DOHH2 (cell line): ENCODE measurements around the gene NDC80.

Experiments used
- H3F3A ChIP-seq: fragments of 200-600 bp; sonication (generic), shearing (Covaris generic); 2 replicates; pipeline ENCODE4 v1.6.0; 2016; ENCODE audit warnings: antibody characterized with exemption, mild to moderate bottlenecking; ENCODE audit not compliant: control insufficient read depth, insufficient read depth
- H3K27ac ChIP-seq: fragments of 200-600 bp; sonication (generic); 2 replicates; pipeline ENCODE4 v1.5.1; 2014; ENCODE audit warnings: low read depth, mild to moderate bottlenecking, low read length, moderate library complexity
- H3K27me3 ChIP-seq: fragments of 200-600 bp; sonication (generic); 2 replicates; pipeline ENCODE4 v1.6.1; 2014; ENCODE audit warnings: mild to moderate bottlenecking, low read length, mixed read lengths; ENCODE audit not compliant: control insufficient read depth
- H3K36me3 ChIP-seq: fragments of 200-600 bp; sonication (generic); 2 replicates; pipeline ENCODE4 v1.6.1; 2014; ENCODE audit warnings: mild to moderate bottlenecking, low read length, moderate library complexity, mixed read lengths; ENCODE audit not compliant: control insufficient read depth
- H3K4me1 ChIP-seq: fragments of 200-600 bp; sonication (generic); 2 replicates; pipeline ENCODE4 v1.6.1; 2014; ENCODE audit warnings: mild to moderate bottlenecking, low read length, mixed read lengths; ENCODE audit not compliant: control insufficient read depth
- H3K4me2 ChIP-seq: fragments of 200-600 bp; sonication (generic); 2 replicates; pipeline ENCODE4 v1.6.0; 2014; ENCODE audit warnings: mild to moderate bottlenecking, low read length, moderate library complexity
- H3K4me3 ChIP-seq: fragments of 200-600 bp; sonication (generic); 2 replicates; pipeline ENCODE4 v1.5.1; 2014; ENCODE audit warnings: mild to moderate bottlenecking, low read length, mixed read lengths
- H3K79me2 ChIP-seq: fragments of 200-600 bp; sonication (generic); 2 replicates; pipeline ENCODE4 v1.6.1; 2014; ENCODE audit warnings: mild to moderate bottlenecking, low read length, mixed read lengths; ENCODE audit not compliant: control insufficient read depth
- H3K9me2 ChIP-seq: fragments of 200-600 bp; sonication (generic); replicated peaks from 2 replicates; pipeline ENCODE4 v1.6.1; 2014; ENCODE audit warnings: mild to moderate bottlenecking, low read length, mixed read lengths; ENCODE audit not compliant: control insufficient read depth
- H3K9me3 ChIP-seq: fragments of 200-600 bp; sonication (generic); 2 replicates; pipeline ENCODE4 v1.6.1; 2014; ENCODE audit warnings: antibody characterized with exemption, low read length, mixed read lengths; ENCODE audit not compliant: control insufficient read depth, insufficient read depth
- H4K20me1 ChIP-seq: fragments of 200-600 bp; sonication (generic); 2 replicates; pipeline ENCODE4 v1.6.0; 2014; ENCODE audit warnings: low read depth, mild to moderate bottlenecking, antibody characterized with exemption, low read length, moderate library complexity; ENCODE audit not compliant: control insufficient read depth, insufficient read depth
- EZH2phosphoT487 ChIP-seq: fragments of 200-600 bp; sonication (generic); IDR thresholded peaks from 2 replicates; pipeline ENCODE4 v1.6.1; 2017; ENCODE audit warnings: borderline replicate concordance, mild to moderate bottlenecking, antibody characterized with exemption, low read length, moderate library complexity, mixed read lengths
- TF ChIP-seq, protein P1 (sequence below): fragments of 200-600 bp; sonication (generic); IDR thresholded peaks from one replicate; pipeline ENCODE4 v1.5.1; 2014; ENCODE audit warnings: antibody characterized with exemption, mild to moderate bottlenecking, low read depth, low read length; ENCODE audit not compliant: poor library complexity, severe bottlenecking

The NDC80 gene

GRCh38 chr18:2547477-2548087, 23.8 kb upstream of the NDC80 start:
- H3K27ac ChIP-seq = no peak overlapping the region
- H3K4me2 ChIP-seq = no peak overlapping the region
- H3K79me2 ChIP-seq = no peaks in the 10 kb centered on the region
- H3K36me3 ChIP-seq = peaks cover 14% of the 10 kb centered on the region
- peaks cover 2% of the 10 kb centered on the region for H3K4me1 ChIP-seq
- H3K27me3 ChIP-seq = no peaks in the 10 kb centered on the region
- no peaks in the 10 kb centered on the region for H4K20me1 ChIP-seq
- no peaks in the 10 kb centered on the region for H3K9me3 ChIP-seq
- TF ChIP-seq EZH2phosphoT487 = no peak
- TF ChIP-seq, protein P1, sequence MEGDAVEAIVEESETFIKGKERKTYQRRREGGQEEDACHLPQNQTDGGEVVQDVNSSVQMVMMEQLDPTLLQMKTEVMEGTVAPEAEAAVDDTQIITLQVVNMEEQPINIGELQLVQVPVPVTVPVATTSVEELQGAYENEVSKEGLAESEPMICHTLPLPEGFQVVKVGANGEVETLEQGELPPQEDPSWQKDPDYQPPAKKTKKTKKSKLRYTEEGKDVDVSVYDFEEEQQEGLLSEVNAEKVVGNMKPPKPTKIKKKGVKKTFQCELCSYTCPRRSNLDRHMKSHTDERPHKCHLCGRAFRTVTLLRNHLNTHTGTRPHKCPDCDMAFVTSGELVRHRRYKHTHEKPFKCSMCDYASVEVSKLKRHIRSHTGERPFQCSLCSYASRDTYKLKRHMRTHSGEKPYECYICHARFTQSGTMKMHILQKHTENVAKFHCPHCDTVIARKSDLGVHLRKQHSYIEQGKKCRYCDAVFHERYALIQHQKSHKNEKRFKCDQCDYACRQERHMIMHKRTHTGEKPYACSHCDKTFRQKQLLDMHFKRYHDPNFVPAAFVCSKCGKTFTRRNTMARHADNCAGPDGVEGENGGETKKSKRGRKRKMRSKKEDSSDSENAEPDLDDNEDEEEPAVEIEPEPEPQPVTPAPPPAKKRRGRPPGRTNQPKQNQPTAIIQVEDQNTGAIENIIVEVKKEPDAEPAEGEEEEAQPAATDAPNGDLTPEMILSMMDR = peak; percentile 66
- H3F3A ChIP-seq = no peaks in the 10 kb centered on the region
- no peaks in the 10 kb centered on the region for H3K9me2 ChIP-seq
- H3K4me3 ChIP-seq = no peak overlapping the region

DNA sequence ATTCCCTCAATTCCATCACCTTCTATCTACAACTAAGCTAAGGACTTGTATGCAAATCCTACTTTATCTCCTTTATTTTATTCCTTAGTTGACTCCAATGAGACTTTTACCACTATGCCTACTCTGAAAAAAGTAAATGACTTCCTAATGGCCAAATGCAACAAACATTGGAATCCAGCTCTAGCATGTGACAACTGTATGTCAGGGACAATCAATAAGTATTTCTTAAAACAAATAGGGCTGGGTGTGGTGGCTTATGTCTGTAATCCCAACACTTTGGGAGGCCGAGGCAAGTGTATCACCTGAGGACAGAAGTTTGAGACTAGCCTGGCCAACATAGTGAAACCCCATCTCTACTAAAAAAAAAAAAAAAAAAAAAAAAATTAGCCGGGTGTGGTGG, 21.9 kb upstream of the NDC80 start:
- Histone ChIP-seq H3K9me2 (no peaks in the 10 kb centered on the region), H3K36me3 (peaks cover 12% of the 10 kb centered on the region)

GRCh38 chr18:2551425-2551824, 19.9 kb upstream of the NDC80 start:
- Histone ChIP-seq H3K27me3 (no peaks in the 10 kb centered on the region), H3K4me2 (no peak overlapping the region), H3F3A (no peaks in the 10 kb centered on the region), H3K27ac (no peak overlapping the region), H3K36me3 (peaks cover 10% of the 10 kb centered on the region), H3K9me2 (no peaks in the 10 kb centered on the region), H4K20me1 (no peaks in the 10 kb centered on the region), H3K79me2 (no peaks in the 10 kb centered on the region), H3K4me3 (no peak overlapping the region), H3K9me3 (no peaks in the 10 kb centered on the region), H3K4me1 (no peaks in the 10 kb centered on the region)
- no peak for TF ChIP-seq EZH2phosphoT487
- TF ChIP-seq, protein P1 = no peak

More for the DNA sequence above, 21.9 kb upstream of the NDC80 start:
- Histone ChIP-seq H3F3A (no peaks in the 10 kb centered on the region), H3K4me3 (no peak overlapping the region), H3K79me2 (no peaks in the 10 kb centered on the region), H3K9me3 (no peaks in the 10 kb centered on the region), H3K27ac (no peak overlapping the region), H3K4me1 (no peaks in the 10 kb centered on the region), H3K4me2 (no peak overlapping the region), H4K20me1 (no peaks in the 10 kb centered on the region), H3K27me3 (no peaks in the 10 kb centered on the region)
- TF ChIP-seq EZH2phosphoT487 = no peak
- TF ChIP-seq, protein P1 = no peak
